ENCODE results near the gene PSIP1.

GRCh38 chr9:15423231-15423985 lies 87.4 kb downstream of the PSIP1 start:
- TF ChIP-seq CTCF (IDR thresholded peaks at IDR 0.05) (peak in 4 of 5 experiments; percentile 13 to 40 (median 22)), POLR2AphosphoS5 (IDR thresholded peaks at IDR 0.05) (no peak), EP300 (IDR thresholded peaks at IDR 0.05; ENCODE audit: low read depth) (no peak), POLR2A (IDR thresholded peaks at IDR 0.05) (no peak)

Measured in transverse colon (tissue), 4 donors.